CD14-positive monocyte (primary cell): ENCODE measurements around the gene MRPS11. TPM values are rescaled to one million over a fixed set of nuclear protein-coding genes. Genes with fewer than 3 reads are reported as not detected.

ENCODE experiments used
- DNase-seq, 3 donors: peaks; one replicate each; pipeline ENCODE4 v3.0.0-alpha.2; 2011 to 2022
- H2AFZ ChIP-seq: 2 replicates; pipeline ENCODE4 v1.6.0; 2012; ENCODE audit warnings: mild to moderate bottlenecking, low read depth, low read length, inconsistent platforms; ENCODE audit not compliant: insufficient read depth, poor library complexity, severe bottlenecking
- H3K27ac ChIP-seq, 2 donors: 1 replicate in 1 of 2; 2 replicates in 1 of 2; pipeline ENCODE4 v1.5.1; 2012 to 2013; ENCODE audit warnings: low read length in 2 of 2, control low read depth in 1 of 2, inconsistent platforms in 1 of 2, low read depth in 1 of 2, mild to moderate bottlenecking in 1 of 2
- H3K27me3 ChIP-seq, 2 donors: one replicate each; pipeline versions ENCODE4 v1.6.0 to v1.6.1; 2011 to 2013; ENCODE audit warnings: low read length in 2 of 2; ENCODE audit not compliant: control insufficient read depth in 2 of 2, insufficient read depth in 2 of 2
- H3K36me3 ChIP-seq, 2 donors: replicated peaks in 1 of 2; 1 replicate in 1 of 2; 2 replicates in 1 of 2; pipeline versions ENCODE4 v1.5.1 to v1.6.1; 2012 to 2013; ENCODE audit warnings: low read length in 2 of 2, control low read depth in 1 of 2, inconsistent platforms in 1 of 2, mild to moderate bottlenecking in 1 of 2; ENCODE audit not compliant: insufficient read depth in 2 of 2, control insufficient read depth in 1 of 2
- H3K4me1 ChIP-seq, 2 donors: 1 replicate in 1 of 2; 2 replicates in 1 of 2; pipeline versions ENCODE4 v1.5.1 to v1.6.1; 2012 to 2013; ENCODE audit warnings: low read length in 2 of 2, control low read depth in 1 of 2, inconsistent platforms in 1 of 2, mild to moderate bottlenecking in 1 of 2, moderate library complexity in 1 of 2; ENCODE audit not compliant: insufficient read depth in 2 of 2, control insufficient read depth in 1 of 2
- H3K4me2 ChIP-seq: replicated peaks from 2 replicates; pipeline ENCODE3; 2012; ENCODE audit warnings: low read length, moderate library complexity, mild to moderate bottlenecking; ENCODE audit not compliant: poor library complexity, severe bottlenecking; ENCODE audit errors: extremely low read depth
- H3K4me3 ChIP-seq, 3 experiments: fragments of 200-600 bp in 1 of 3; sonication (generic) in 1 of 3; replicated peaks in 1 of 3; 1 replicate in 2 of 3; 2 replicates in 1 of 3; pipeline ENCODE4 v1.5.1; 2011 to 2013; ENCODE audit warnings: low read length in 3 of 3, mild to moderate bottlenecking in 3 of 3, control low read depth in 2 of 3, low read depth in 2 of 3, inconsistent platforms in 1 of 3, moderate library complexity in 1 of 3
- H3K79me2 ChIP-seq: 2 replicates; pipeline ENCODE4 v1.6.0; 2012; ENCODE audit warnings: mild to moderate bottlenecking, control low read depth, inconsistent platforms, low read length, moderate library complexity; ENCODE audit not compliant: insufficient read depth
- H3K9ac ChIP-seq: 2 replicates; pipeline ENCODE4 v1.6.0; 2017; ENCODE audit warnings: low read length, mild to moderate bottlenecking; ENCODE audit not compliant: insufficient read depth, poor library complexity, severe bottlenecking
- H3K9me3 ChIP-seq, 2 donors: replicated peaks in 1 of 2; 1 replicate in 1 of 2; 2 replicates in 1 of 2; pipeline versions ENCODE4 v1.5.1 to v1.6.1; 2012 to 2013; ENCODE audit warnings: low read length in 2 of 2, control low read depth in 1 of 2; ENCODE audit not compliant: control insufficient read depth in 1 of 2, insufficient read depth in 1 of 2
- H4K20me1 ChIP-seq: 2 replicates; pipeline ENCODE4 v1.6.0; 2012; ENCODE audit warnings: mild to moderate bottlenecking, low read length, control low read depth, moderate library complexity; ENCODE audit not compliant: insufficient read depth
- H3K27ac Mint-ChIP-seq, 7 donors: one replicate each; pipeline ENCODE4 v1.8.0; 2020; ENCODE audit warnings: mild to moderate bottlenecking in 7 of 7, mixed read lengths in 7 of 7, moderate library complexity in 6 of 7, inconsistent platforms in 2 of 7
- H3K27me3 Mint-ChIP-seq, 3 donors: one replicate each; pipeline ENCODE4 v1.8.0; 2021 to 2022; ENCODE audit warnings: low read depth in 3 of 3, mild to moderate bottlenecking in 3 of 3, mixed read lengths in 3 of 3, moderate library complexity in 3 of 3, inconsistent platforms in 1 of 3
- H3K36me3 Mint-ChIP-seq, 2 donors: one replicate each; pipeline ENCODE4 v1.8.0; 2020; ENCODE audit warnings: mixed read lengths in 2 of 2, inconsistent platforms in 1 of 2, mild to moderate bottlenecking in 1 of 2
- H3K4me1 Mint-ChIP-seq: one replicate; pipeline ENCODE4 v1.8.0; 2020; ENCODE audit warnings: mild to moderate bottlenecking, mixed read lengths
- H3K4me3 Mint-ChIP-seq, 2 donors: one replicate each; pipeline ENCODE4 v1.8.0; 2020; ENCODE audit warnings: mild to moderate bottlenecking in 2 of 2, mixed read lengths in 2 of 2, moderate library complexity in 1 of 2
- H3K9me3 Mint-ChIP-seq, 7 donors: one replicate each; pipeline ENCODE4 v1.8.0; 2020 to 2022; ENCODE audit warnings: mixed read lengths in 7 of 7, mild to moderate bottlenecking in 6 of 7, moderate library complexity in 6 of 7, inconsistent platforms in 2 of 7
- CTCF ChIP-seq: fragments of 200-600 bp; IDR thresholded peaks from one replicate; pipeline ENCODE4 v1.8.0; 2022; ENCODE audit warnings: antibody characterized with exemption, mild to moderate bottlenecking
- WGBS: methylation state at CpG from one replicate; pipeline ENCODE4 v1.1.5; 2013; ENCODE audit warnings: missing lambda C conversion rate; ENCODE audit not compliant: insufficient coverage; 5-methylcytosine and 5-hydroxymethylcytosine counted together
- intact Hi-C, 2 donors: fragments of 100-400 bp; cut with micrococcal nuclease; formaldehyde crosslinking; loops; one replicate each; pipeline versions ENCODE4 v1.15.0 to v1.15.1; 2023
- polyA plus RNA-seq, 3 donors: library from polyadenylated mRNA; depleted of rRNA in 1 of 3; unstranded in 2 of 3; stranded (reverse) in 1 of 3; fragments of 300-500 nt in 2 of 3; fragments of >200 nt in 1 of 3; fragmentation: Illumina TruSeq in 2 of 3; gene quantifications; 1 replicate in 2 of 3; 2 replicates in 1 of 3; pipeline ENCODE4 v1.2.3, GENCODE V29; 2012 to 2021

The MRPS11 gene
- polyA plus RNA-seq, 3 donors: 31.1 to 70.2 (median 65.2) TPM

DNA sequence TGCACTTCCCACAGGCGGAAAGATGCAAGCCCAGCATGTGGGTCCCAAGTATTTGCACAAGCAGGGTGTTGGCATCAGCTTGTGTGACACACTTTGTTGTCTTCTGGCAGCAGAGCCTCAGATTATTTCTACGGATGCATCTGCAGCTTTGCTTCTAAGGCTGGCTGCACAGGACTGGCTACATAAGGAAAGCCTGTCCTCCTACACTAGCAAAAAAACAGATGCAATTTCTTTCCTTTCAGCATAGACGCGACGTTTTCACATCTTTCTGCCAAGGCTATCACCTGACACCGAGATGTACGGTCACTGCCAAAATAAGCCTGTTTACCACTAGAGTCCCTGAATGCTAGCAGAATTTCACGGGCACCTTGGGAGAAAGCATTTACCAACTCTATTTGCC, 13.5 kb downstream of the MRPS11 start:
- H3K4me1 Mint-ChIP-seq: no peaks in the 10 kb centered on the region
- Histone ChIP-seq H3K4me1 (no peaks in the 10 kb centered on the region), H3K36me3 (peaks cover 29 to 46% of the 10 kb centered on the region in 2 donors), H2AFZ (no peak overlapping the region), H3K79me2 (no peaks in the 10 kb centered on the region), H3K9me3 (no peaks in the 10 kb centered on the region), H3K4me2 (no peak overlapping the region), H3K4me3 (no peak overlapping the region), H3K27me3 (no peaks in the 10 kb centered on the region), H3K27ac (no peak overlapping the region), H3K9ac (no peak overlapping the region), H4K20me1 (no peaks in the 10 kb centered on the region)
- intact Hi-C loops: no loop called here
- peaks cover 0 to 3% (median 0%) of the 10 kb centered on the region in 3 donors for H3K27me3 Mint-ChIP-seq
- no peaks in the 10 kb centered on the region for H3K9me3 Mint-ChIP-seq
- WGBS: 97% methylated on average over 8 of the region's 8 CpGs
- no peak for TF ChIP-seq CTCF
- H3K27ac Mint-ChIP-seq: no peak overlapping the region
- no peak for DNase-seq
- no peak overlapping the region for H3K4me3 Mint-ChIP-seq
- peaks cover 28 to 34% of the 10 kb centered on the region in 2 donors for H3K36me3 Mint-ChIP-seq

- Histone ChIP-seq H3K27me3 (no peaks in the 10 kb centered on the region), H3K4me3 (no peak overlapping the region), H3K79me2 (no peaks in the 10 kb centered on the region), H3K4me2 (no peak overlapping the region), H2AFZ (no peak overlapping the region), H3K9ac (no peak overlapping the region), H3K27ac (no peak overlapping the region), H3K9me3 (no peaks in the 10 kb centered on the region), H4K20me1 (no peaks in the 10 kb centered on the region), H3K36me3 (peaks cover 16 to 34% of the 10 kb centered on the region in 2 donors), H3K4me1 (peaks cover 2 to 3% of the 10 kb centered on the region in 2 donors)
- Mint-ChIP-seq H3K27ac (no peak overlapping the region), H3K4me1 (peaks cover 2% of the 10 kb centered on the region), H3K27me3 (peaks cover 0 to 3% (median 0%) of the 10 kb centered on the region in 3 donors), H3K36me3 (peaks cover 20 to 23% of the 10 kb centered on the region in 2 donors), H3K4me3 (no peak overlapping the region), H3K9me3 (no peaks in the 10 kb centered on the region)
- intact Hi-C loops: no loop called here
- no peak for DNase-seq
- no peak for TF ChIP-seq CTCF
- no CpG with 5 or more reads among the region's 1 CpG for WGBS
These were observed 14.8 kb downstream of the MRPS11 start for GRCh38 chr15:88482263-88482662.
